Psoas muscle (tissue), 8 donors: ENCODE measurements around the gene COL19A1. TPM values are rescaled to one million over a fixed set of nuclear protein-coding genes. Genes with fewer than 3 reads are reported as not detected.
"Not testable (repeated sequence)": the region's sequence is repeated elsewhere in the genome, so short reads cannot be mapped to it uniquely, and the experiment has no call there.

Source experiments
- ATAC-seq, 4 donors: fragments of 200-7000 bp; cut with Tn5 transposase; one replicate each; pipeline ENCODE4 v1.9.1; 2020; ENCODE audit warnings: moderate library complexity in 3 of 4, mild to moderate bottlenecking in 2 of 4
- DNase-seq, 2 donors: peaks; one replicate each; pipeline ENCODE4 v3.0.0-alpha.2; 2020
- H3K27ac ChIP-seq: fragments of 200-600 bp; one replicate; pipeline ENCODE4 v1.8.0; 2022
- H3K27me3 ChIP-seq, 3 donors: fragments of 200-600 bp in 1 of 3; one replicate each; pipeline versions ENCODE4 v1.6.1 to v1.8.0; 2013 to 2022; ENCODE audit warnings: low read length in 2 of 3, mild to moderate bottlenecking in 2 of 3, moderate library complexity in 1 of 3; ENCODE audit not compliant: insufficient read depth in 3 of 3
- H3K36me3 ChIP-seq, 2 donors: fragments of 200-600 bp in 1 of 2; one replicate each; pipeline versions ENCODE4 v1.6.1 to v1.8.0; 2013 to 2022; ENCODE audit warnings: low read depth in 1 of 2, mild to moderate bottlenecking in 1 of 2, moderate library complexity in 1 of 2; ENCODE audit not compliant: insufficient read depth in 1 of 2
- H3K4me1 ChIP-seq: fragments of 200-600 bp; one replicate; pipeline ENCODE4 v1.8.0; 2022
- H3K4me3 ChIP-seq: fragments of 200-600 bp; one replicate; pipeline ENCODE4 v1.8.0; 2022; ENCODE audit warnings: mild to moderate bottlenecking
- H3K9me3 ChIP-seq: fragments of 200-600 bp; one replicate; pipeline ENCODE4 v1.8.0; 2022
- CTCF ChIP-seq: fragments of 200-600 bp; IDR thresholded peaks from one replicate; pipeline ENCODE4 v1.8.0; 2022; ENCODE audit warnings: antibody characterized with exemption
- WGBS, 3 donors: extraction: QIAGEN DNeasy Blood & Tissue Kit; methylation state at CpG; one replicate each; pipeline versions ENCODE4 v1.1.6 to v1.1.7; 2013; 5-methylcytosine and 5-hydroxymethylcytosine counted together
- intact Hi-C, 2 donors: fragments of 100-400 bp; cut with DNase I; formaldehyde crosslinking; loops; one replicate each; pipeline versions ENCODE4 v1.11.0 to v1.14.2; 2022
- polyA plus RNA-seq, 3 donors: library from polyadenylated mRNA; stranded (reverse); fragments of 200-250 nt; gene quantifications; one replicate each; pipeline ENCODE4 v1.2.3, GENCODE V29; 2013
- total RNA-seq, 4 donors: library from RNA; stranded (reverse); fragmentation: NEBNext Ultra II Directional in 2 of 4; extraction: Animal tissue kit (Norgen Biotek cat#: 25700) in 2 of 4; gene quantifications; one replicate each; pipeline versions ENCODE4 v1.2.1 to v1.2.4, GENCODE V29; 2021 to 2023
- donor health status: healthy with polysubstance abuse.
- donor health status: DM: no; HTN: no; CAD: no; lungs with moderate emphysema.
- donor health status: Bipolar disorder and iron deficiency.
- donor health status: healthy.
- donor health status: DM: yes; HTN: yes; CAD: no.
- donor health status: DM: no; HTN: no; CAD: no.
- donor health status: DM: no; HTN: no; CAD: no.
- donor health status: DM: yes; HTN: yes; CAD: no.

The COL19A1 gene
- total and polyA plus RNA-seq, 7 donors: 0.01 to 10.3 (median 0.33) TPM

GRCh38 chr6:69887714-69888345, 21.5 kb downstream of the COL19A1 start:
- H3K9me3 ChIP-seq: no peaks in the 10 kb centered on the region
- H3K27ac ChIP-seq: no peak overlapping the region
- no peaks in the 10 kb centered on the region for H3K4me1 ChIP-seq
- H3K36me3 ChIP-seq: no peaks in the 10 kb centered on the region
- no peaks in the 10 kb centered on the region for H3K27me3 ChIP-seq
- ATAC-seq (no peak), DNase-seq (no peak)
- intact Hi-C loops: no loop called here
- 78 to 92% (median 83%) methylated on average over 5 of the region's 5 CpGs for WGBS, 3 donors
- TF ChIP-seq CTCF: no peak
- H3K4me3 ChIP-seq: no peak overlapping the region

GRCh38 chr6:69888482-69889233, 22.3 kb downstream of the COL19A1 start:
- no peak for DNase-seq
- no peak for ATAC-seq
- Histone ChIP-seq H3K4me3 (no peak overlapping the region), H3K36me3 (no peaks in the 10 kb centered on the region), H3K4me1 (no peaks in the 10 kb centered on the region), H3K9me3 (no peaks in the 10 kb centered on the region), H3K27me3 (no peaks in the 10 kb centered on the region), H3K27ac (no peak overlapping the region)
- WGBS, 3 donors: 80 to 84% (median 83%) methylated on average over 6 of the region's 6 CpGs
- TF ChIP-seq CTCF: no peak
- intact Hi-C loops: no loop called here

GRCh38 chr6:69889234-69889974, 23.0 kb downstream of the COL19A1 start:
- H3K4me1 ChIP-seq, H3K4me3 ChIP-seq, H3K9me3 ChIP-seq, DNase-seq, H3K27ac ChIP-seq, H3K36me3 ChIP-seq, ATAC-seq, intact Hi-C loops, H3K27me3 ChIP-seq: not testable (repeated sequence)
- WGBS, 3 donors: 80 to 90% (median 85%) methylated on average over 9 of the region's 9 CpGs

GRCh38 chr6:69892561-69892960, 26.2 kb downstream of the COL19A1 start:
- intact Hi-C loops, DNase-seq, H3K4me3 ChIP-seq, H3K27ac ChIP-seq, ATAC-seq, H3K36me3 ChIP-seq, H3K4me1 ChIP-seq, H3K27me3 ChIP-seq, H3K9me3 ChIP-seq: not testable (repeated sequence)
- WGBS, 3 donors: 71 to 78% (median 77%) methylated on average over 1 of the region's 1 CpG

GRCh38 chr6:69893266-69893665, 26.9 kb downstream of the COL19A1 start:
- H3K27me3 ChIP-seq, H3K9me3 ChIP-seq, H3K4me1 ChIP-seq, H3K27ac ChIP-seq, H3K4me3 ChIP-seq, ATAC-seq, intact Hi-C loops, DNase-seq, H3K36me3 ChIP-seq: not testable (repeated sequence)
